ENCODE measurements around the gene KISS1R. TPM values are rescaled to one million over a fixed set of nuclear protein-coding genes. Genes with fewer than 3 reads are reported as not detected.

Gene KISS1R
- polyA plus RNA-seq, 2 of the 4 experiments (the other 2 are of a cell fraction) = 0.14 to 0.79 TPM

DNA sequence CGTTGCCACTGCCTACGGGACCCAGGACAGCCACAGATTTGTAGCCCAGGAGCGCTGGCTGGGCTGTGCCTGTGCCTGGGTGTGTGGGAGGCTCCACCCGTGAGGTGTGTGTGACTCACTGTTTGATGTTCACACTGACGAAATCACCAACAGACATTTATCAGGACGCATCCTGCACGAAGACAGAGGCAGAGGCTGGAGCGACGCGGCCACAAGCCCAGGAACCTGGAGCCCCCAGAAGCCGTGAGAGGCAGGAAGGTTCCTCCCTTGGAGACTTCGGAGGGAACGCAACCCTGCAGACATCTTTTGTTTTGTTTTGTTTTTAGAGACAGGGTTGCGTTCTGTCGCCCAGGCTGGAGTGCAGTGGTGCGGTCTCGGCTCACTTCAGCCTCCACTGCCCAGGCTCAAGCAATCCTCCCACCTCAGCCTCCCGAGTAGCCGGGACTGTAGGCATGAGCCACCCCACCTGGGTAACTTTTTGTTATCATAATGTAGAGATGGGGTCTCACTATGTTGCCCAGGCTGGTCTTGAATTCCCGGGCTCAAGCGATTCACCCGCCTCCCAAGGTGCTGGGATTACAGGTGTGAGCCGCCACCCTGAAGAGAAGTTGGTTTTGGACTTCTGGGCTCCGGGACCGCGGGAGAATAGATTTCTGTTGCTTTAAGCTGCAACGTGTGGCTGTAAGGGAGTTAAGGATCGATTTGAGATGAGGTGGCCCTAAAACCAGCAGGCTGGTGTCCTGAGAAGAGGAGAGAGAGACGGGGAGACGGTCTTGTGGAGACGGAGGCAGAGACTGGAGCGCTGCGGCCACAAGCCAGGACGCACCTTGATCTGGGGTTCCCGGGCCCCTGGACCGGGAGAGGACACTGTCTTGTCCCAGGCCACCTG, 42.1 kb downstream of the KISS1R start:
- TF ChIP-seq CEBPB (IDR thresholded peaks at IDR 0.05) = peak in 1 of 2 experiments; percentile 63; a peak in 2 of 4 replicates
- 0 out of 2 replicates have a peak, but pooled peaks have one; percentile 28 for TF ChIP-seq BHLHE40 (IDR thresholded peaks at IDR 0.05; ENCODE audit: low read depth, low read length)
- TF ChIP-seq FOSL2 (IDR thresholded peaks at IDR 0.05) = peak; percentile 23; the same call in 1 of the 2 replicates
- peak; percentile 83 for TF ChIP-seq FOSL2 (CRISPR knock-in tag; IDR thresholded peaks at IDR 0.05)
- no peak for TF ChIP-seq MAFK (IDR thresholded peaks at IDR 0.05; ENCODE audit: partially characterized antibody)
- TF ChIP-seq, protein P1, sequence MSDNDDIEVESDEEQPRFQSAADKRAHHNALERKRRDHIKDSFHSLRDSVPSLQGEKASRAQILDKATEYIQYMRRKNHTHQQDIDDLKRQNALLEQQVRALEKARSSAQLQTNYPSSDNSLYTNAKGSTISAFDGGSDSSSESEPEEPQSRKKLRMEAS (IDR thresholded peaks at IDR 0.05) = peak; percentile 67
- no peak for FAIRE-seq
- POLR2A ChIA-PET = no interaction called here
- H3K4me1 ChIP-seq = peaks cover 40% of the 10 kb centered on the region
- no peaks in the 10 kb centered on the region for H3K9me3 ChIP-seq
- ATAC-seq = peak; percentile 83 to 89
- H3K4me2 ChIP-seq = peak overlapping the region; percentile 51
- H3K4me3 ChIP-seq = no peak overlapping the region
- CTCF ChIA-PET = interaction anchor here (1.1 to 1.4 kb wide), 2 partner anchors 11 to 22 kb away, joined by 3 to 5 read pairs; no protein-coding TSS in a partner anchor
- WGBS (ENCODE audit: missing lambda C conversion rate) = 72% methylated on average over 22 of the region's 36 CpGs
- peak overlapping the region; percentile 48 to 50; a peak in 5 of 6 replicates for H3K27ac ChIP-seq
- DNase-seq (ENCODE audit: low read depth in 1 of 2, low spot score in 1 of 2) = peak; percentile 79 to 81

DNA sequence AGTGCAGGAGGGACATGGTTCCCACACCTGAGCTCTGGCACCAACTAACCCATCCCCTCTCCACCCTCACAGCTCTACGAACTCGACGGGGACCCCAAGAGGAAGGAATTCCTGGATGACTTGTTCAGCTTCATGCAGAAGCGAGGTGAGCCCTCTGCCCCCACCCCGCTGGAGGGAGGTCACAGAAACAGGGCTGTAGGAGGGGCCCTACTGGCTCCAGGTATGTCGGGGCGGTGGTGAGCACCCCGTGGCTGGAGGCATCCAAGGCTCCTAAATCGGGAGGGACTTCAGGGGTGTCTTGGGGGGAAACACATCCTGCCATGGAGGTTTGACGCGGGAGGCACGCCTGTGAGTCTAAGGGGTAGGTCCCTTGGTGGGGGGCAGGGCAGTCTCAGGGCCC, 42.9 kb downstream of the KISS1R start:
- H3K9me3 ChIP-seq = no peaks in the 10 kb centered on the region
- H3K27ac ChIP-seq = peak overlapping the region in 1 of 2 experiments; percentile 50; a peak in 3 of 6 replicates
- H3K4me3 ChIP-seq = no peak overlapping the region
- ChIA-PET POLR2A (no interaction called here), CTCF (interaction anchor here (1.1 to 1.4 kb wide), 2 partner anchors 11 to 21 kb away, joined by 3 to 5 read pairs; no protein-coding TSS in a partner anchor)
- no peak overlapping the region for H3K4me2 ChIP-seq
- H3K4me1 ChIP-seq = peaks cover 40% of the 10 kb centered on the region
- TF ChIP-seq RFX5 (IDR thresholded peaks at IDR 0.05) (no peak), RARB (CRISPR knock-in tag; IDR thresholded peaks at IDR 0.05) (no peak), EHMT2 (IDR thresholded peaks at IDR 0.05; ENCODE audit: low read depth) (no peak), POLR2AphosphoS2 (conservative IDR thresholded peaks at IDR 0.05; ENCODE audit: low read length) (no peak)
- TF ChIP-seq, protein P2, sequence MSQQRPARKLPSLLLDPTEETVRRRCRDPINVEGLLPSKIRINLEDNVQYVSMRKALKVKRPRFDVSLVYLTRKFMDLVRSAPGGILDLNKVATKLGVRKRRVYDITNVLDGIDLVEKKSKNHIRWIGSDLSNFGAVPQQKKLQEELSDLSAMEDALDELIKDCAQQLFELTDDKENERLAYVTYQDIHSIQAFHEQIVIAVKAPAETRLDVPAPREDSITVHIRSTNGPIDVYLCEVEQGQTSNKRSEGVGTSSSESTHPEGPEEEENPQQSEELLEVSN (IDR thresholded peaks at IDR 0.05; ENCODE audit: borderline replicate concordance, low read depth) = no peak
- ATAC-seq (peak; percentile 19 to 33; a peak in 3 of 6 replicates), FAIRE-seq (no peak), DNase-seq (ENCODE audit: low read depth in 1 of 2, low spot score in 1 of 2) (peak in 1 of 2 experiments; percentile 44)
- WGBS (ENCODE audit: missing lambda C conversion rate) = 69% methylated on average over 9 of the region's 12 CpGs

DNA sequence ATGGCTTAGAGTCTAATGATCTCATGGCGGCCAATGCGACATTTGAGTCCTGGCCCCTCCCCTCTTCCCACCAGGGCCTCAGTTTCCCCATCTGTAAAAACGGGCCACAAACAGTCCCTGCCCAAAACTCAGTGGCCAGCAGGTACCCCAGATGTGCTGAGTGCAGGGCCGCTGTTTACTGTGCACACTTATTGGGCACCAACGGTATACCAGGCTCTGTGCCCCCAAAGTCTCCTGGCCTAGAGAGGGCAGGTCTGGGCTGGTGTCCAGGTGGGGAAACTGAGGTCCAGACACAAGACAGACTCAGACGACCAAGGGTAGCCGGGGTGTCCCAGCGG, 43.4 kb downstream of the KISS1R start:
- Histone ChIP-seq H3K9me3 (no peaks in the 10 kb centered on the region), H3K4me1 (peaks cover 40% of the 10 kb centered on the region), H3K4me3 (no peak overlapping the region), H3K4me2 (no peak overlapping the region), H3K27ac (no peak overlapping the region)
- ATAC-seq = no peak
- FAIRE-seq = no peak
- ChIA-PET POLR2A (no interaction called here), CTCF (interaction anchor here (0.6 to 1.4 kb wide), 3 partner anchors 10 to 31 kb away, joined by 3 to 5 read pairs (median 4); no protein-coding TSS in a partner anchor)
- no peak for TF ChIP-seq ZFP36 (IDR thresholded peaks at IDR 0.05; ENCODE audit: borderline replicate concordance, partially characterized antibody)
- WGBS (ENCODE audit: missing lambda C conversion rate) = 81% methylated on average over 3 of the region's 8 CpGs
- no peak for DNase-seq (ENCODE audit: low read depth in 1 of 2, low spot score in 1 of 2)

DNA sequence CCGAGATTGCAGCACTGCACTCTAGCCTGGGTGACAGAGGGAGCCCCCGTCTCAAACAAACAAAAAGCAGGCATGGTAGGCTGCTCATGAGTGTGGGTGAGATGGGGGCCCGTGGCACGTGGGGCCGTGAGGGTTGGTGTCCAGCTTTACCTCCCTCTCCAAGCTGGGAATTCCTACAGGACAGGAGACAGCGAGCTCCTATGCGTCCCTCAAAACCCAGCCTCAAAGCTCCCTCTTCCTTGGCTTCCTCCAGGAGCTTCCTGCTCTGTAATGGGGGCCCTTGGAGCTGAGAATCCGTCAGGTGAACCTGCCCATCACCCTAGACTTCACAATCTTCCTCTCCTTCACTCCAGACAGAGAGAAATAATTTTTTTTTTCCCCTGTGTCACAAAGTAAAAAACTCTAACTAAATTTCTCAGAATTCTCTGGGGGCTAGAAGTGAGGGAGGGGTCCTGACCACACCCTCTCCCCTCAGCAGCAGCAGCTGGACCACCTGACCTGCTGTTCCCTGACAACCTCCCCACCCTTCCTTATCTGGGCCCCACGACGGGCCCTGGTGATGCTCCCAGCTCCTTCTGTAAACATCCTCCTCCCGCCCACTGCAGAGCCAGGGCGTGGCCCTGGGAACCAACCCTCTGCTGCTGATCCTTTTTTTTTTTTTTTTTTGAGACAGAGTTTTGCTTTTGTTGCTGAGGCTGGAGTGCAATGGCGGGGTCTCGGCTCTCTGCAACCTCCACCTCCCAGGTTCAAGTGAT, 44.9 kb downstream of the KISS1R start:
- ChIA-PET POLR2A (no interaction called here), CTCF (interaction anchor here (0.8 to 1.1 kb wide), 4 partner anchors 9 to 27 kb away, joined by 3 to 4 read pairs (median 3); no protein-coding TSS in a partner anchor)
- 55% methylated on average over 14 of the region's 14 CpGs for WGBS (ENCODE audit: missing lambda C conversion rate)
- peak overlapping the region; percentile 44; the same call in 2 of the 3 replicates for H3K4me2 ChIP-seq
- no peak for FAIRE-seq
- peak in 1 of 2 experiments; percentile 42; a peak in 2 of 6 replicates for ATAC-seq
- peak overlapping the region; percentile 24 to 63; a peak in 3 of 6 replicates for H3K27ac ChIP-seq
- no peaks in the 10 kb centered on the region for H3K9me3 ChIP-seq
- H3K4me3 ChIP-seq = no peak overlapping the region
- H3K4me1 ChIP-seq = peaks cover 32% of the 10 kb centered on the region
- peak in 1 of 2 experiments; percentile 66 for DNase-seq (ENCODE audit: low read depth in 1 of 2, low spot score in 1 of 2)
- TF ChIP-seq KDM5A (IDR thresholded peaks at IDR 0.05) = no peak
- no peak for TF ChIP-seq EP300 (IDR thresholded peaks at IDR 0.05)
- no peak for TF ChIP-seq PHF8 (IDR thresholded peaks at IDR 0.05; ENCODE audit: borderline replicate concordance, low read depth)
- TF ChIP-seq RCOR1 (IDR thresholded peaks at IDR 0.05; ENCODE audit: low read depth, low read length) = no peak
- TF ChIP-seq, protein P3, sequence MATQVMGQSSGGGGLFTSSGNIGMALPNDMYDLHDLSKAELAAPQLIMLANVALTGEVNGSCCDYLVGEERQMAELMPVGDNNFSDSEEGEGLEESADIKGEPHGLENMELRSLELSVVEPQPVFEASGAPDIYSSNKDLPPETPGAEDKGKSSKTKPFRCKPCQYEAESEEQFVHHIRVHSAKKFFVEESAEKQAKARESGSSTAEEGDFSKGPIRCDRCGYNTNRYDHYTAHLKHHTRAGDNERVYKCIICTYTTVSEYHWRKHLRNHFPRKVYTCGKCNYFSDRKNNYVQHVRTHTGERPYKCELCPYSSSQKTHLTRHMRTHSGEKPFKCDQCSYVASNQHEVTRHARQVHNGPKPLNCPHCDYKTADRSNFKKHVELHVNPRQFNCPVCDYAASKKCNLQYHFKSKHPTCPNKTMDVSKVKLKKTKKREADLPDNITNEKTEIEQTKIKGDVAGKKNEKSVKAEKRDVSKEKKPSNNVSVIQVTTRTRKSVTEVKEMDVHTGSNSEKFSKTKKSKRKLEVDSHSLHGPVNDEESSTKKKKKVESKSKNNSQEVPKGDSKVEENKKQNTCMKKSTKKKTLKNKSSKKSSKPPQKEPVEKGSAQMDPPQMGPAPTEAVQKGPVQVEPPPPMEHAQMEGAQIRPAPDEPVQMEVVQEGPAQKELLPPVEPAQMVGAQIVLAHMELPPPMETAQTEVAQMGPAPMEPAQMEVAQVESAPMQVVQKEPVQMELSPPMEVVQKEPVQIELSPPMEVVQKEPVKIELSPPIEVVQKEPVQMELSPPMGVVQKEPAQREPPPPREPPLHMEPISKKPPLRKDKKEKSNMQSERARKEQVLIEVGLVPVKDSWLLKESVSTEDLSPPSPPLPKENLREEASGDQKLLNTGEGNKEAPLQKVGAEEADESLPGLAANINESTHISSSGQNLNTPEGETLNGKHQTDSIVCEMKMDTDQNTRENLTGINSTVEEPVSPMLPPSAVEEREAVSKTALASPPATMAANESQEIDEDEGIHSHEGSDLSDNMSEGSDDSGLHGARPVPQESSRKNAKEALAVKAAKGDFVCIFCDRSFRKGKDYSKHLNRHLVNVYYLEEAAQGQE (IDR thresholded peaks at IDR 0.05) = no peak
- TF ChIP-seq ZNF302 (CRISPR knock-in tag; IDR thresholded peaks at IDR 0.05) = no peak
- TF ChIP-seq POLR2A (IDR thresholded peaks at IDR 0.05; ENCODE audit: low read length) = no peak
- TF ChIP-seq, protein P4, sequence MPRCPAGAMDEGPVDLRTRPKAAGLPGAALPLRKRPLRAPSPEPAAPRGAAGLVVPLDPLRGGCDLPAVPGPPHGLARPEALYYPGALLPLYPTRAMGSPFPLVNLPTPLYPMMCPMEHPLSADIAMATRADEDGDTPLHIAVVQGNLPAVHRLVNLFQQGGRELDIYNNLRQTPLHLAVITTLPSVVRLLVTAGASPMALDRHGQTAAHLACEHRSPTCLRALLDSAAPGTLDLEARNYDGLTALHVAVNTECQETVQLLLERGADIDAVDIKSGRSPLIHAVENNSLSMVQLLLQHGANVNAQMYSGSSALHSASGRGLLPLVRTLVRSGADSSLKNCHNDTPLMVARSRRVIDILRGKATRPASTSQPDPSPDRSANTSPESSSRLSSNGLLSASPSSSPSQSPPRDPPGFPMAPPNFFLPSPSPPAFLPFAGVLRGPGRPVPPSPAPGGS (IDR thresholded peaks at IDR 0.05) = no peak
- no peak for TF ChIP-seq ZFP36 (IDR thresholded peaks at IDR 0.05; ENCODE audit: borderline replicate concordance, partially characterized antibody)
- TF ChIP-seq JUNB (IDR thresholded peaks at IDR 0.05) = no peak
- TF ChIP-seq SMC3 (IDR thresholded peaks at IDR 0.05) = no peak
- TF ChIP-seq NPAS2 (CRISPR knock-in tag; IDR thresholded peaks at IDR 0.05; ENCODE audit: borderline replicate concordance) = no peak
